ENCODE measurements around the gene CPNE1.

Gene CPNE1

DNA sequence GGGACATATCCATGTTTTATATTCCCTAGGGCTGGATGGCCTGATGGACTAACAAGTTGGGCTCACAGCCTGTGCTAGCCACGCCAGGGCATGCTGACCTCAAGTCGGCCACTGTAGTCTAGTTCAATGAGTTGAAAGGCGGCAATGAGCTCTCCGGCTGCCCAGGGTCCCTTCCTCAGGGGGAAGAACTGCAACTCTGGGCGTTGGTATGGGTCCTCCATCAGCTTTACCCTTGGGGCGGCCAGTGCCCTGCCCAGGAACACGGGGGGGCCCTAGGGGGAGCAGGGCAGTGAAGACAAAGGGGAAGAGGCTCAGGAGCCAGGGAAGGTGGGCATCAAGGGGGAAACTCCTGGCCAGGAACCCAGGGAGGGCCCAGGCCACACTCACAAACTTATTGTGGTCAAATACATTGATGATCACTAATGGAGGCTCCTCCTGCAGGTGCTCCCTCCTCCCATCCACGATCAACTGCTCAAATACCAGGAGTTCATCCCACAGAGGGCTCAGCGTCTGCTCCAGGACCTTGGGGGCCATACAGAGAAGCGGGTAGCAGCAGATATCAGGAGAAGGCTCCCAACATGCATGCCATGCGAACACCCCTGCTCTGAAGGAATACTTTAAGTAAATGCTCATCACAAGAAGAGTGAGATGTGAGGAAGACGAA, 81.8 kb downstream of the CPNE1 start:
- Histone ChIP-seq H3K36me3 (ENCODE audit: insufficient read depth, low read length) (no peaks in the 10 kb centered on the region), H3K9ac (ENCODE audit: insufficient read length) (no peak overlapping the region), H3K27ac (no peak overlapping the region), H3K9me3 (ENCODE audit: low read depth, low read length) (no peaks in the 10 kb centered on the region), H3K4me3 (no peak overlapping the region)
- no peak for DNase-seq (ENCODE audit: low read depth, low spot score)
- TF ChIP-seq EZH2 (IDR thresholded peaks at IDR 0.05) (no peak), POLR2AphosphoS5 (IDR thresholded peaks at IDR 0.05; ENCODE audit: borderline replicate concordance, low read depth, low read length) (no peak), FOXP2 (optimal IDR thresholded peaks at IDR 0.05; ENCODE audit: control extremely low read depth, extremely low read length, insufficient read depth) (no peak)

GRCh38 chr20:35582131-35582530, 82.6 kb downstream of the CPNE1 start:
- Histone ChIP-seq H3K4me3 (no peak overlapping the region), H3K27ac (no peak overlapping the region), H3K36me3 (ENCODE audit: insufficient read depth, low read length) (no peaks in the 10 kb centered on the region), H3K9ac (ENCODE audit: insufficient read length) (no peak overlapping the region), H3K9me3 (ENCODE audit: low read depth, low read length) (no peaks in the 10 kb centered on the region)
- TF ChIP-seq FOXP2 (optimal IDR thresholded peaks at IDR 0.05; ENCODE audit: control extremely low read depth, extremely low read length, insufficient read depth) (no peak), POLR2AphosphoS5 (IDR thresholded peaks at IDR 0.05; ENCODE audit: borderline replicate concordance, low read depth, low read length) (no peak), EZH2 (IDR thresholded peaks at IDR 0.05) (no peak)
- no peak for DNase-seq (ENCODE audit: low read depth, low spot score)

GRCh38 chr20:35579196-35579595, 85.5 kb downstream of the CPNE1 start:
- TF ChIP-seq POLR2AphosphoS5 (IDR thresholded peaks at IDR 0.05; ENCODE audit: borderline replicate concordance, low read depth, low read length), result no peak
- no peak for TF ChIP-seq EZH2 (IDR thresholded peaks at IDR 0.05)
- TF ChIP-seq FOXP2 (optimal IDR thresholded peaks at IDR 0.05; ENCODE audit: control extremely low read depth, extremely low read length, insufficient read depth), result no peak
- no peak overlapping the region for H3K4me3 ChIP-seq
- no peak for DNase-seq (ENCODE audit: low read depth, low spot score)
- no peak overlapping the region for H3K27ac ChIP-seq
- no peak overlapping the region for H3K9ac ChIP-seq (ENCODE audit: insufficient read length)
- H3K9me3 ChIP-seq (ENCODE audit: low read depth, low read length), result no peaks in the 10 kb centered on the region
- H3K36me3 ChIP-seq (ENCODE audit: insufficient read depth, low read length), result no peaks in the 10 kb centered on the region

- no peak overlapping the region for H3K9ac ChIP-seq (ENCODE audit: insufficient read length)
- no peak overlapping the region for H3K4me3 ChIP-seq
- no peaks in the 10 kb centered on the region for H3K36me3 ChIP-seq (ENCODE audit: insufficient read depth, low read length)
- TF ChIP-seq EZH2 (IDR thresholded peaks at IDR 0.05) (no peak), FOXP2 (optimal IDR thresholded peaks at IDR 0.05; ENCODE audit: control extremely low read depth, extremely low read length, insufficient read depth) (no peak), POLR2AphosphoS5 (IDR thresholded peaks at IDR 0.05; ENCODE audit: borderline replicate concordance, low read depth, low read length) (no peak)
- H3K9me3 ChIP-seq (ENCODE audit: low read depth, low read length), result no peaks in the 10 kb centered on the region
- H3K27ac ChIP-seq, result no peak overlapping the region
- no peak for DNase-seq (ENCODE audit: low read depth, low spot score)
Observed at GRCh38 chr20:35578469-35578868, 86.2 kb downstream of the CPNE1 start.

- Histone ChIP-seq H3K4me3 (no peak overlapping the region), H3K27ac (no peak overlapping the region), H3K9ac (ENCODE audit: insufficient read length) (no peak overlapping the region), H3K36me3 (ENCODE audit: insufficient read depth, low read length) (no peaks in the 10 kb centered on the region), H3K9me3 (ENCODE audit: low read depth, low read length) (no peaks in the 10 kb centered on the region)
- TF ChIP-seq FOXP2 (optimal IDR thresholded peaks at IDR 0.05; ENCODE audit: control extremely low read depth, extremely low read length, insufficient read depth) (no peak), POLR2AphosphoS5 (IDR thresholded peaks at IDR 0.05; ENCODE audit: borderline replicate concordance, low read depth, low read length) (no peak), EZH2 (IDR thresholded peaks at IDR 0.05) (no peak)
- no peak for DNase-seq (ENCODE audit: low read depth, low spot score)
Observed at GRCh38 chr20:35576816-35577215, 87.9 kb downstream of the CPNE1 start.

All from SK-N-MC (cell line).